ENCODE measurements around the gene ACADSB. TPM values are rescaled to one million over a fixed set of nuclear protein-coding genes. Genes with fewer than 3 reads are reported as not detected.

Gene ACADSB
- total RNA-seq, 1 donor from 2014 or later: 13.1 TPM

DNA sequence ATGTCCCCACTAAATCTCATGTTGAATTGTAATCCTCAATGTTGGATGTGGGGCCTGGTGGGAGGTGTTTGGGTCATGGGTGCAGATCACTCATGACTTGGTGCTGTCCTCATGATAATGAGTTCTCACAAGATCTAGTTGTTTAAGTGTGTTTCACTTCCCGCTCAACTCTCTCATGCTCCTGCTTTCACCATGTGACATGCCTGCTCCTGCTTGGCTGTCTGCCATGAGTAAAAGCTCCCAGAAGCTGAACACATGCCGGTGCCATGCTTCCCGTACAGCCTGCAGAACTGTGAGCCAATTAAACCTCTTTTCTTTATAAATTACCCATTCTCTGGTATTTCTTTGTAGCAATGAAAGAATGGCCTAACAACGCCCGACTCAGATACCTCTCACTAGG, 34.8 kb upstream of the ACADSB start:
- Mint-ChIP-seq H3K9me3 (ENCODE audit: low read depth) (peaks cover 5% of the 10 kb centered on the region), H3K36me3 (ENCODE audit: low read depth) (no peaks in the 10 kb centered on the region), H3K4me1 (ENCODE audit: low read depth) (no peaks in the 10 kb centered on the region), H3K4me3 (ENCODE audit: unreplicated experiment) (no peak overlapping the region), H3K27ac (ENCODE audit: unreplicated experiment) (no peak overlapping the region), H3K27me3 (ENCODE audit: low read depth) (peaks cover 6% of the 10 kb centered on the region)
- TF ChIP-seq, protein P1, sequence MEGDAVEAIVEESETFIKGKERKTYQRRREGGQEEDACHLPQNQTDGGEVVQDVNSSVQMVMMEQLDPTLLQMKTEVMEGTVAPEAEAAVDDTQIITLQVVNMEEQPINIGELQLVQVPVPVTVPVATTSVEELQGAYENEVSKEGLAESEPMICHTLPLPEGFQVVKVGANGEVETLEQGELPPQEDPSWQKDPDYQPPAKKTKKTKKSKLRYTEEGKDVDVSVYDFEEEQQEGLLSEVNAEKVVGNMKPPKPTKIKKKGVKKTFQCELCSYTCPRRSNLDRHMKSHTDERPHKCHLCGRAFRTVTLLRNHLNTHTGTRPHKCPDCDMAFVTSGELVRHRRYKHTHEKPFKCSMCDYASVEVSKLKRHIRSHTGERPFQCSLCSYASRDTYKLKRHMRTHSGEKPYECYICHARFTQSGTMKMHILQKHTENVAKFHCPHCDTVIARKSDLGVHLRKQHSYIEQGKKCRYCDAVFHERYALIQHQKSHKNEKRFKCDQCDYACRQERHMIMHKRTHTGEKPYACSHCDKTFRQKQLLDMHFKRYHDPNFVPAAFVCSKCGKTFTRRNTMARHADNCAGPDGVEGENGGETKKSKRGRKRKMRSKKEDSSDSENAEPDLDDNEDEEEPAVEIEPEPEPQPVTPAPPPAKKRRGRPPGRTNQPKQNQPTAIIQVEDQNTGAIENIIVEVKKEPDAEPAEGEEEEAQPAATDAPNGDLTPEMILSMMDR (IDR thresholded peaks at IDR 0.05): no peak
- DNase-seq (ENCODE audit: low spot score): no peak

DNA sequence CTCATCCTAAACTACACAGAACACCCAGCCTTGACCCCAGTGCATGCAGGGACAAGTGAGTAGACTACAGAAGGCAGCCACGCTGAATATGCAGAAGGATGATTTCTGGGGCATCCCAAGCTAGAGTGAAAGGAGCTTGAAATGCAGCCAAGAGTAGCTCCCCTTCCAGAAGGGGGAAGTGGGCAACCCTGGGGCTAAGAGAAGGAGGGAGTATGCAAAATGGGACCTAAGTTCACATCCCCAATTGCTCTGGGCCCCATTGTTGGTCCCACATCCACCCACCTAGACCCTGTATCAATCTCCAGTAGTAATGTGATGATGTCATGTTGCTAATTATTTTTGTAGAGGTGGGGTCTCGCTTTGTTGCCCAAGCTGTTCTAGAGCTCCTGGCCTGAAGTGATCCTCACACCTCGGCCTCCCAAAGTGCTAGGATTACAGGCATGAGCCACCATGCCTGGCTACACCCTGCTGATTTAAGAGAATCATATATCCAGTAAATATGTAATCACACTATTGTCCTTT, 34.2 kb upstream of the ACADSB start:
- TF ChIP-seq, protein P1 (IDR thresholded peaks at IDR 0.05): no peak
- Mint-ChIP-seq H3K36me3 (ENCODE audit: low read depth) (no peaks in the 10 kb centered on the region), H3K4me1 (ENCODE audit: low read depth) (peaks cover under 1% of the 10 kb centered on the region), H3K9me3 (ENCODE audit: low read depth) (no peaks in the 10 kb centered on the region), H3K27ac (ENCODE audit: unreplicated experiment) (no peak overlapping the region), H3K4me3 (ENCODE audit: unreplicated experiment) (no peak overlapping the region), H3K27me3 (ENCODE audit: low read depth) (peaks cover 6% of the 10 kb centered on the region)
- no peak for DNase-seq (ENCODE audit: low spot score)

DNA sequence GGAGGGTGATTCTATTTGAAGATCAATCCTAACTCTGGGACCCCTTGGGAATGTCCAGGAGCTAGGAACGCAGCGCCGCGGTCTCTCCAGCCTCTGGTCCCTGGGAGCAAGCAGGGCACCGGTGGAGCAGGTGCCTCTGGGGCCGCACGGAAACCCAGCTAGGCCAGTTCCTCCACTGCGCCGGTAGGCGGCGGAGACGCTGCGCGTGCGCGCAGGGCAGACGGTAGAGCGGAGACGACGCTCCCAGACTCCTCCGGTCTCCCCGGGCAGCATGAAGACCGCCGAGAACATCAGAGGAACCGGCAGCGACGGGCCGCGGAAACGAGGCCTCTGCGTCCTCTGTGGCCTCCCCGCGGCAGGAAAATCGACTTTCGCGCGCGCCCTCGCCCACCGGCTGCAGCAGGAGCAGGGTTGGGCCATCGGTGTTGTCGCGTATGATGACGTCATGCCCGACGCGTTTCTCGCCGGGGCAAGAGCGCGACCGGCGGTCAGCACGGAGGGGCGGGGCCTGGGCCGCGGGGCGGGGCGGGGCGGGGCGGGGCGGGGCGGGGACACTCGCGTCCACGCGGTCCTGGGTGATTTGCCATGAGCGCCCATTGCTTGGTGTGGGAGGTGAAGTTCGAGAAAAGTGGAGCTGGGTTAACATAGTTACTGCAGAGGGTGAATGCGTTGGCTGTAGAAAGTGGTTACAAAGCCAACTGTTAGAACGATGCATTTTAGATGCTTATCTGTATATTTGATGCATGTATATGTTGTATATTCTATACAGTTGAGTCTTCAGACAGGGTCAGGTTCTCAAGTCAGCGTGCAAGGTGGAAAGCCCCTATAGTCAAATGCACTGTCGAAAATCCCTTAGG, 28.4 kb upstream of the ACADSB start, which contains the start of gene PSTK:
Gene PSTK (plus strand): TSS at position 193 of the 857 bp plus-strand sequence. CDS start 79 bp downstream, at position 272.
- H3K27me3 Mint-ChIP-seq (ENCODE audit: low read depth): peaks cover 6% of the 10 kb centered on the region

DNA sequence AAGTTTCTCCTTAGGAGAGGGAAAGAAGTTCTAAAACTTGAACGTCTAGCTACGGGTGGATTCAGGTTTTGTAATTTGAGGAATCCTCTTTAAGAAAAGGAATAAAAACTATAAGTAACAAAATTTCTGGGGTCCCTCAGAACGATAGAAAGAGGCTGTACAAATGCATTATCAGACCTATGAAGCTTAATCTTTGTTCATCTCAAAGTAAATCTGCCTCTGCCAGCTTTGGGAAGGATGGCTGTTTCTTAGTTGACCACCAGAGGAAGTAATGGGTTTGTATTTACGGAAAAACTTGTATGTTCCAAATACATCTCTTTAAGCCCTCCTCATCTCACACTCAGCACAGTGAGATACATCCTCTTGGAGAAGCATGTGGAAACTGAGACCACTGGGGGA, 27.7 kb upstream of the ACADSB start:
- Mint-ChIP-seq H3K9me3 (ENCODE audit: low read depth) (no peaks in the 10 kb centered on the region), H3K27me3 (ENCODE audit: low read depth) (peaks cover 6% of the 10 kb centered on the region), H3K27ac (ENCODE audit: unreplicated experiment) (peak overlapping the region; percentile 95), H3K4me3 (ENCODE audit: unreplicated experiment) (peak overlapping the region; percentile 83), H3K4me1 (ENCODE audit: low read depth) (peaks cover 14% of the 10 kb centered on the region), H3K36me3 (ENCODE audit: low read depth) (peaks cover 1% of the 10 kb centered on the region)
- TF ChIP-seq, protein P1 (IDR thresholded peaks at IDR 0.05): peak; percentile 73
- DNase-seq (ENCODE audit: low spot score): no peak

More for the DNA sequence above, 28.4 kb upstream of the ACADSB start, which contains the start of gene PSTK:
- TF ChIP-seq, protein P1 (IDR thresholded peaks at IDR 0.05): peak; percentile 91
- peak; percentile 95 for DNase-seq (ENCODE audit: low spot score)
- Mint-ChIP-seq H3K4me3 (ENCODE audit: unreplicated experiment) (peak within 1 kb of the TSS; percentile 83), H3K27ac (ENCODE audit: unreplicated experiment) (peak within 1 kb of the TSS; percentile 95), H3K9me3 (ENCODE audit: low read depth) (no peaks in the 10 kb centered on the region), H3K4me1 (ENCODE audit: low read depth) (peaks cover 14% of the 10 kb centered on the region), H3K36me3 (ENCODE audit: low read depth) (peaks cover 1% of the 10 kb centered on the region)

DNA sequence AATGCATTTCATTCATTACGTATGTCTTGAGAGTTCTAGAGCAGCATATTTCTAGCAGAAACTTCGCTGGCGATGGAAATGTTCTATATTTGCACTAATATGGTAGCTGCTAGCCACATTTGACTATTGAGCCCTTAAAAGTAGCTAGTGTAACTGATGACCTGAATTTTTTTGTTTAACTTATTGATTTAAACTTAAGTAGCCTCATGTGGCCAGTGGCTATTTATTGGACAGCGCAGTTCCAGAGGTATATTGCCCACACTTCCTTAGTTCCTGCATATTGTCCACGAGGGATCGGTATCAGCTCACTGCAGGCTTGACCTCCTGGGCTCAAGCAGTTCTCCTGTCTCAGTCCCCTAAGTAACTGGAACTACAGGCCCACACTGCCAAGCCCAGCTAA, 24.9 kb upstream of the ACADSB start:
- Mint-ChIP-seq H3K36me3 (ENCODE audit: low read depth) (peaks cover 7% of the 10 kb centered on the region), H3K9me3 (ENCODE audit: low read depth) (no peaks in the 10 kb centered on the region), H3K27ac (ENCODE audit: unreplicated experiment) (no peak overlapping the region), H3K27me3 (ENCODE audit: low read depth) (no peaks in the 10 kb centered on the region), H3K4me1 (ENCODE audit: low read depth) (peaks cover 14% of the 10 kb centered on the region), H3K4me3 (ENCODE audit: unreplicated experiment) (no peak overlapping the region)
- TF ChIP-seq, protein P1 (IDR thresholded peaks at IDR 0.05): no peak
- DNase-seq (ENCODE audit: low spot score): no peak

All from chondrocyte (in vitro differentiated cells).